Kidney (tissue), 22 donors: Measurements from ENCODE around the gene TMEM97. TPM values are rescaled to one million over a fixed set of nuclear protein-coding genes. Genes with fewer than 3 reads are reported as not detected.

Experiments
- DNase-seq, 5 donors: peaks; one replicate each; pipeline ENCODE4 v3.0.0-alpha.2; 2013 to 2020
- FAIRE-seq: peaks from 2 replicates; lab custom pipeline; 2012; peaks lifted over from hg19 to GRCh38; lab: Jason Lieb, UNC
- H3K27ac ChIP-seq, 2 donors: one replicate each; pipeline ENCODE4 v1.7.0; 2013; ENCODE audit warnings: low read depth in 2 of 2, low read length in 2 of 2, inconsistent platforms in 1 of 2
- H3K27me3 ChIP-seq: one replicate; pipeline ENCODE4 v1.7.1; 2013; ENCODE audit warnings: low read length, inconsistent platforms; ENCODE audit not compliant: control insufficient read depth, insufficient read depth
- H3K36me3 ChIP-seq, 3 donors: one replicate each; pipeline versions ENCODE4 v1.7.0 to v1.7.1; 2013; ENCODE audit warnings: low read length in 3 of 3, control low read depth in 1 of 3, inconsistent platforms in 1 of 3; ENCODE audit not compliant: insufficient read depth in 3 of 3, control insufficient read depth in 2 of 3
- H3K4me1 ChIP-seq, 3 donors: one replicate each; pipeline versions ENCODE4 v1.7.0 to v1.7.1; 2013; ENCODE audit warnings: low read length in 3 of 3, inconsistent platforms in 1 of 3, low read depth in 1 of 3; ENCODE audit not compliant: control insufficient read depth in 2 of 3, insufficient read depth in 2 of 3
- H3K4me3 ChIP-seq, 3 donors: one replicate each; pipeline versions ENCODE4 v1.7.0 to v1.8.1; 2013; ENCODE audit warnings: low read length in 3 of 3, control low read depth in 1 of 3, inconsistent platforms in 1 of 3
- H3K9ac ChIP-seq, 3 donors: one replicate each; pipeline versions ENCODE4 v1.7.0 to v1.7.1; 2013; ENCODE audit warnings: low read length in 3 of 3, control low read depth in 1 of 3, inconsistent platforms in 1 of 3
- H3K9me3 ChIP-seq, 3 donors: one replicate each; pipeline versions ENCODE4 v1.7.0 to v1.7.1; 2013; ENCODE audit warnings: low read length in 3 of 3, control low read depth in 1 of 3, inconsistent platforms in 1 of 3; ENCODE audit not compliant: control insufficient read depth in 2 of 3, insufficient read depth in 1 of 3
- CTCF ChIP-seq: IDR thresholded peaks from 3 replicates; pipeline ENCODE4 v1.5.1; 2012; ENCODE audit warnings: mild to moderate bottlenecking, moderate library complexity, borderline replicate concordance; ENCODE audit not compliant: insufficient read depth; ENCODE audit errors: extremely low read depth
- intact Hi-C: fragments of 100-400 bp; cut with DNase I; formaldehyde crosslinking; loops from one replicate; pipeline ENCODE4 v1.11.1; 2022
- long read RNA-seq, 10 donors: library from polyadenylated mRNA in 1 of 10; unstranded in 1 of 10; transcript quantifications; one replicate each; pipeline ENCODE4 v2.0.0 and lab custom pipeline, GENCODE V29; 2021 to 2026
- polyA plus RNA-seq: library from polyadenylated mRNA; stranded (reverse); fragments of 350-450 nt; fragmentation: Illumina TruSeq; extraction: RNeasy Lipid Tissue Mini Kit (QIAGEN cat#74804); gene quantifications from one replicate; pipeline ENCODE4 v1.2.3, GENCODE V29; 2014; ENCODE audit warnings: low read depth, low replicate concordance; ENCODE audit not compliant: insufficient read depth
- total RNA-seq: library from RNA; stranded (reverse); fragmentation: NEBNext Ultra II Directional; extraction: Animal tissue kit (Norgen Biotek cat#: 25700); gene quantifications from one replicate; pipeline ENCODE4 v1.2.1, GENCODE V29; 2021
- donor health status: control.
- donor health status: control.
- donor health status: control.
- donor health status: control.
- donor health status: control.
- donor health status: DM: yes; HTN: yes; CAD: no.
- donor health status: Normal renal cell carcinoma (clear cell type).

TMEM97 gene
- total RNA-seq (11.6 TPM), polyA plus RNA-seq (10.2 TPM)
- long read RNA-seq, donor 1, transcript TMEM97-201 (3 exons, 2,568 nt), result major isoform, 15 of 82 reads
- long read RNA-seq, donor 1, partial matches to known transcripts, result 37 of 82 reads
- long read RNA-seq, donor 1, other reads (novel, unspliced or antisense), result 30 of 82 reads
- long read RNA-seq, donor 2, transcript TMEM97-201 (3 exons, 2,568 nt), result major isoform, 16 of 64 reads
- long read RNA-seq, donor 2, partial matches to known transcripts, result 48 of 64 reads
- long read RNA-seq, donor 2, other reads (novel, unspliced or antisense), result 0 of 64 reads
- long read RNA-seq, donor 3, transcript TMEM97-201 (3 exons, 2,568 nt), result major isoform, 21 of 22 reads
- long read RNA-seq, donor 3, partial matches to known transcripts, result 0 of 22 reads
- long read RNA-seq, donor 3, other reads (novel, unspliced or antisense), result 0 of 22 reads
- long read RNA-seq, donor 4, transcript TMEM97-201 (3 exons, 2,568 nt), result major isoform, 16 of 72 reads
- long read RNA-seq, donor 4, partial matches to known transcripts, result 7 of 72 reads
- long read RNA-seq, donor 4, other reads (novel, unspliced or antisense), result 47 of 72 reads
- long read RNA-seq, donor 5, partial matches to known transcripts, result 0 of 1 reads
- long read RNA-seq, donor 5, other reads (novel, unspliced or antisense), result 0 of 1 reads
- long read RNA-seq, donor 6, transcript TMEM97-201 (3 exons, 2,568 nt), result major isoform, 17 of 176 reads
- long read RNA-seq, donor 6, partial matches to known transcripts, result 138 of 176 reads
- long read RNA-seq, donor 6, other reads (novel, unspliced or antisense), result 21 of 176 reads
- long read RNA-seq, donor 7, transcript TMEM97-201 (3 exons, 2,568 nt), result major isoform, 7 of 9 reads
- long read RNA-seq, donor 7, partial matches to known transcripts, result 1 of 9 reads
- long read RNA-seq, donor 7, other reads (novel, unspliced or antisense), result 1 of 9 reads
- long read RNA-seq, donor 8, transcript TMEM97-201 (3 exons, 2,568 nt), result major isoform, 16 of 17 reads
- long read RNA-seq, donor 8, partial matches to known transcripts, result 0 of 17 reads
- long read RNA-seq, donor 8, other reads (novel, unspliced or antisense), result 0 of 17 reads
- long read RNA-seq, donor 9, transcript TMEM97-201 (3 exons, 2,568 nt), result major isoform, 6 of 46 reads
- long read RNA-seq, donor 9, partial matches to known transcripts, result 13 of 46 reads
- long read RNA-seq, donor 9, other reads (novel, unspliced or antisense), result 26 of 46 reads
- long read RNA-seq, donor 10, transcript TMEM97-201 (3 exons, 2,568 nt), result major isoform, 18 of 86 reads
- long read RNA-seq, donor 10, partial matches to known transcripts, result 31 of 86 reads
- long read RNA-seq, donor 10, other reads (novel, unspliced or antisense), result 37 of 86 reads

- DNase-seq (peak; percentile 97 to 99 (median 98)), FAIRE-seq (peak; percentile 60)
- Histone ChIP-seq H3K9ac (peak within 1 kb of the TSS; percentile 11 to 59 (median 38)), H3K27me3 (no peaks in the 10 kb centered on the region), H3K4me1 (peaks cover 0 to 12% (median 3%) of the 10 kb centered on the region in 3 donors), H3K4me3 (peak within 1 kb of the TSS; percentile 58 to 71 (median 60)), H3K36me3 (no peaks in the 10 kb centered on the region), H3K9me3 (no peaks in the 10 kb centered on the region), H3K27ac (no peak within 1 kb of the TSS)
- TF ChIP-seq CTCF, result no peak
- intact Hi-C loops, result no loop called here
Measured at GRCh38 chr17:28318759-28319597, at the start of gene TMEM97. TSS of gene TMEM97 (plus strand) at chr17:28319200. CDS start at chr17:28319240, 40 bp downstream.

- Histone ChIP-seq H3K27me3 (no peaks in the 10 kb centered on the region), H3K9ac (no peak overlapping the region), H3K4me1 (no peaks in the 10 kb centered on the region), H3K36me3 (no peaks in the 10 kb centered on the region), H3K4me3 (no peak overlapping the region), H3K27ac (no peak overlapping the region), H3K9me3 (no peaks in the 10 kb centered on the region)
- TF ChIP-seq CTCF, result no peak
- DNase-seq (no peak), FAIRE-seq (no peak)
- intact Hi-C loops, result no loop called here
Measured at GRCh38 chr17:28270055-28270454, 48.9 kb upstream of the TMEM97 start.

GRCh38 chr17:28270926-28271325 lies 48.1 kb upstream of the TMEM97 start:
- no peaks in the 10 kb centered on the region for H3K27me3 ChIP-seq
- TF ChIP-seq CTCF, result no peak
- FAIRE-seq (no peak), DNase-seq (no peak)
- intact Hi-C loops, result no loop called here
- no peaks in the 10 kb centered on the region for H3K9me3 ChIP-seq
- no peaks in the 10 kb centered on the region for H3K36me3 ChIP-seq
- no peak overlapping the region for H3K9ac ChIP-seq
- no peaks in the 10 kb centered on the region for H3K4me1 ChIP-seq
- no peak overlapping the region for H3K27ac ChIP-seq
- no peak overlapping the region for H3K4me3 ChIP-seq
